ENCODE data around the gene DUSP1. TPM values are rescaled to one million over a fixed set of nuclear protein-coding genes. Genes with fewer than 3 reads are reported as not detected.
A peak's percentile ranks its signal among the peaks of the same experiment; 100 is the strongest.

Gene DUSP1
- total RNA-seq, 1 experiment from 2014 or later = 594 TPM

GRCh38 chr5:172730222-172730621, 40.8 kb downstream of the DUSP1 start:
- no peak for TF ChIP-seq CTCF (IDR thresholded peaks at IDR 0.05; ENCODE audit: unreplicated experiment)
- H3K27ac Mint-ChIP-seq (ENCODE audit: low read depth, unreplicated experiment) = no peak overlapping the region

GRCh38 chr5:172729588-172729987, 41.4 kb downstream of the DUSP1 start:
- Mint-ChIP-seq H3K4me1 (ENCODE audit: insufficient read depth, unreplicated experiment) (peaks cover 37% of the 10 kb centered on the region), H3K4me3 (ENCODE audit: unreplicated experiment) (no peak overlapping the region), H3K27me3 (ENCODE audit: insufficient read depth, unreplicated experiment) (no peaks in the 10 kb centered on the region), H3K9me3 (ENCODE audit: unreplicated experiment) (no peaks in the 10 kb centered on the region), H3K27ac (ENCODE audit: low read depth, unreplicated experiment) (no peak overlapping the region), H3K36me3 (ENCODE audit: insufficient read depth, unreplicated experiment) (peaks cover 13% of the 10 kb centered on the region)
- POLR2A ChIA-PET = interaction anchor here (1.0 kb wide), 1 partner anchor 37 kb away, joined by 3 read pairs; no protein-coding TSS in a partner anchor
- CTCF ChIA-PET = interaction anchor here (0.5 to 3.6 kb wide), 7 partner anchors 9 to 78 kb away, joined by 3 to 25 read pairs (median 4); no protein-coding TSS in a partner anchor
- no TSS peak for BruUV-seq (replicated peaks)
- no peak for TF ChIP-seq CTCF (IDR thresholded peaks at IDR 0.05; ENCODE audit: unreplicated experiment)
- intact Hi-C loops (cut with micrococcal nuclease) = no loop called here
- DNase-seq (ENCODE audit: unreplicated experiment) = no peak

More at GRCh38 chr5:172730222-172730621, 40.8 kb downstream of the DUSP1 start:
- intact Hi-C loops (cut with micrococcal nuclease) = loop anchor here (5.0 kb wide), 2 partner anchors 172 to 202 kb away; no protein-coding TSS in a partner anchor
- H3K9me3 Mint-ChIP-seq (ENCODE audit: unreplicated experiment) = no peaks in the 10 kb centered on the region
- no TSS peak for BruUV-seq (replicated peaks)
- CTCF ChIA-PET = interaction anchor here (0.8 to 2.3 kb wide), 7 partner anchors 10 to 42 kb away, joined by 3 to 12 read pairs (median 4); partner anchors contain the start of gene DUSP1
- peaks cover 13% of the 10 kb centered on the region for H3K36me3 Mint-ChIP-seq (ENCODE audit: insufficient read depth, unreplicated experiment)
- POLR2A ChIA-PET = interaction anchor here (0.9 to 1.0 kb wide), 2 partner anchors 36 to 40 kb away, joined by 3 to 4 read pairs; partner anchors contain the start of gene DUSP1
- DNase-seq (ENCODE audit: unreplicated experiment) = no peak
- H3K27me3 Mint-ChIP-seq (ENCODE audit: insufficient read depth, unreplicated experiment) = no peaks in the 10 kb centered on the region
- H3K4me3 Mint-ChIP-seq (ENCODE audit: unreplicated experiment) = no peak overlapping the region
- peaks cover 44% of the 10 kb centered on the region for H3K4me1 Mint-ChIP-seq (ENCODE audit: insufficient read depth, unreplicated experiment)

GRCh38 chr5:172728481-172729241, 42.3 kb downstream of the DUSP1 start:
- ChIA-PET CTCF (interaction anchor here (0.5 to 3.6 kb wide), 7 partner anchors 12 to 249 kb away, joined by 3 to 25 read pairs (median 3); no protein-coding TSS in a partner anchor), POLR2A (interaction anchor here (1.3 to 3.4 kb wide), 2 partner anchors 14 to 37 kb away, joined by 3 to 21 read pairs; no protein-coding TSS in a partner anchor)
- BruUV-seq (replicated peaks) = no TSS peak
- intact Hi-C loops (cut with micrococcal nuclease) = no loop called here
- H3K4me1 Mint-ChIP-seq (ENCODE audit: insufficient read depth, unreplicated experiment) = peaks cover 30% of the 10 kb centered on the region
- TF ChIP-seq CTCF (IDR thresholded peaks at IDR 0.05; ENCODE audit: unreplicated experiment) = no peak
- DNase-seq (ENCODE audit: unreplicated experiment) = no peak
- H3K36me3 Mint-ChIP-seq (ENCODE audit: insufficient read depth, unreplicated experiment) = peaks cover 13% of the 10 kb centered on the region
- H3K27me3 Mint-ChIP-seq (ENCODE audit: insufficient read depth, unreplicated experiment) = no peaks in the 10 kb centered on the region
- H3K27ac Mint-ChIP-seq (ENCODE audit: low read depth, unreplicated experiment) = peak overlapping the region; percentile 61
- H3K9me3 Mint-ChIP-seq (ENCODE audit: unreplicated experiment) = no peaks in the 10 kb centered on the region
- H3K4me3 Mint-ChIP-seq (ENCODE audit: unreplicated experiment) = no peak overlapping the region

GRCh38 chr5:172727551-172727950, 43.4 kb downstream of the DUSP1 start:
- CTCF ChIA-PET = interaction anchor here (0.6 to 3.6 kb wide), 6 partner anchors 11 to 253 kb away, joined by 3 to 25 read pairs (median 6); no protein-coding TSS in a partner anchor
- intact Hi-C loops (cut with micrococcal nuclease) = no loop called here
- peaks cover 19% of the 10 kb centered on the region for H3K4me1 Mint-ChIP-seq (ENCODE audit: insufficient read depth, unreplicated experiment)
- H3K4me3 Mint-ChIP-seq (ENCODE audit: unreplicated experiment) = no peak overlapping the region
- DNase-seq (ENCODE audit: unreplicated experiment) = no peak
- BruUV-seq (replicated peaks) = no TSS peak
- H3K27ac Mint-ChIP-seq (ENCODE audit: low read depth, unreplicated experiment) = peak overlapping the region; percentile 61
- TF ChIP-seq CTCF (IDR thresholded peaks at IDR 0.05; ENCODE audit: unreplicated experiment) = no peak
- POLR2A ChIA-PET = interaction anchor here (1.3 to 3.4 kb wide), 4 partner anchors 13 to 43 kb away, joined by 3 to 21 read pairs (median 6); partner anchors contain the start of gene DUSP1
- no peaks in the 10 kb centered on the region for H3K9me3 Mint-ChIP-seq (ENCODE audit: unreplicated experiment)
- no peaks in the 10 kb centered on the region for H3K27me3 Mint-ChIP-seq (ENCODE audit: insufficient read depth, unreplicated experiment)
- peaks cover 7% of the 10 kb centered on the region for H3K36me3 Mint-ChIP-seq (ENCODE audit: insufficient read depth, unreplicated experiment)

All from MCF 10A (cell line).